WERI-Rb-1 (cell line): Measurements from ENCODE around the gene CHRM5.
A peak's percentile ranks its signal among the peaks of the same experiment; 100 is the strongest.

ENCODE experiments used
- DNase-seq: peaks from one replicate; pipeline ENCODE4 v3.0.0-alpha.2; 2020
- H3K27ac ChIP-seq: fragments of 250-450 bp; sonication (Bioruptor Pico); 2 replicates; pipeline ENCODE4 v1.5.1; 2020; ENCODE audit warnings: mild to moderate bottlenecking, moderate library complexity
- H3K27me3 ChIP-seq: fragments of 250-450 bp; sonication (Bioruptor Pico); 2 replicates; pipeline ENCODE4 v1.5.1; 2021; ENCODE audit warnings: mild to moderate bottlenecking, low read depth, moderate library complexity; ENCODE audit not compliant: insufficient read depth, severe bottlenecking
- H3K36me3 ChIP-seq: fragments of 250-450 bp; sonication (Bioruptor Pico); 2 replicates; pipeline ENCODE4 v1.5.1; 2020; ENCODE audit warnings: mild to moderate bottlenecking, moderate library complexity
- H3K4me3 ChIP-seq: 2 replicates; pipeline ENCODE4 v1.5.1; 2011; ENCODE audit warnings: low read depth, mild to moderate bottlenecking, control low read depth, low read length
- H3K9me3 ChIP-seq: fragments of 250-450 bp; sonication (Bioruptor Pico); 2 replicates; pipeline ENCODE4 v1.5.1; 2021; ENCODE audit warnings: mild to moderate bottlenecking, moderate library complexity; ENCODE audit not compliant: severe bottlenecking
- CTCF ChIP-seq: IDR thresholded peaks from 2 replicates; pipeline ENCODE4 v1.5.1; 2011; ENCODE audit warnings: low read depth, mild to moderate bottlenecking, control low read depth, inconsistent platforms, low read length

CHRM5 gene

GRCh38 chr15:34065941-34066340, 97.6 kb downstream of the CHRM5 start:
- no peak for DNase-seq
- no peak for TF ChIP-seq CTCF
- Histone ChIP-seq H3K27ac (no peak overlapping the region), H3K27me3 (no peaks in the 10 kb centered on the region), H3K4me3 (no peak overlapping the region), H3K36me3 (no peaks in the 10 kb centered on the region), H3K9me3 (no peaks in the 10 kb centered on the region)

GRCh38 chr15:34070003-34070402, 101.7 kb downstream of the CHRM5 start:
- H3K27ac ChIP-seq = no peak overlapping the region
- no peak overlapping the region for H3K4me3 ChIP-seq
- H3K9me3 ChIP-seq = no peaks in the 10 kb centered on the region
- H3K27me3 ChIP-seq = no peaks in the 10 kb centered on the region
- peak; percentile 30 for DNase-seq
- no peak for TF ChIP-seq CTCF
- H3K36me3 ChIP-seq = no peaks in the 10 kb centered on the region

- Histone ChIP-seq H3K9me3 (no peaks in the 10 kb centered on the region), H3K36me3 (no peaks in the 10 kb centered on the region), H3K27me3 (no peaks in the 10 kb centered on the region), H3K27ac (no peak overlapping the region), H3K4me3 (no peak overlapping the region)
- no peak for DNase-seq
- no peak for TF ChIP-seq CTCF
Observed at GRCh38 chr15:34076785-34077184, 108.5 kb downstream of the CHRM5 start.

GRCh38 chr15:34078900-34079299, 110.6 kb downstream of the CHRM5 start:
- no peak for TF ChIP-seq CTCF
- no peaks in the 10 kb centered on the region for H3K9me3 ChIP-seq
- H3K4me3 ChIP-seq = no peak overlapping the region
- DNase-seq = no peak
- H3K27me3 ChIP-seq = no peaks in the 10 kb centered on the region
- H3K27ac ChIP-seq = no peak overlapping the region
- peaks cover 4% of the 10 kb centered on the region; the same call in 1 of the 2 replicates for H3K36me3 ChIP-seq

GRCh38 chr15:34079904-34080303, 111.6 kb downstream of the CHRM5 start:
- Histone ChIP-seq H3K4me3 (no peak overlapping the region), H3K27me3 (no peaks in the 10 kb centered on the region), H3K9me3 (no peaks in the 10 kb centered on the region), H3K27ac (no peak overlapping the region), H3K36me3 (peaks cover 8% of the 10 kb centered on the region)
- TF ChIP-seq CTCF = no peak
- no peak for DNase-seq

GRCh38 chr15:34084086-34084485, 115.8 kb downstream of the CHRM5 start:
- no peak overlapping the region for H3K27ac ChIP-seq
- no peaks in the 10 kb centered on the region for H3K9me3 ChIP-seq
- no peak for DNase-seq
- H3K4me3 ChIP-seq = no peak overlapping the region
- TF ChIP-seq CTCF = no peak
- H3K27me3 ChIP-seq = no peaks in the 10 kb centered on the region
- H3K36me3 ChIP-seq = peaks cover 27% of the 10 kb centered on the region
